Neural cell (in vitro differentiated cells): ENCODE data around the gene CBR3. TPM values are rescaled to one million over a fixed set of nuclear protein-coding genes. Genes with fewer than 3 reads are reported as not detected.
A peak's percentile ranks its signal among the peaks of the same experiment; 100 is the strongest.
"Not testable (repeated sequence)": the region's sequence is repeated elsewhere in the genome, so short reads cannot be mapped to it uniquely, and the experiment has no call there.

ENCODE experiments used
- H2AFZ ChIP-seq: fragments of 200-600, 300-800 bp; sonication (generic), shearing (Covaris generic); 2 replicates; pipeline ENCODE4 v1.6.0; 2014; ENCODE audit warnings: low read depth, mild to moderate bottlenecking, antibody characterized with exemption, low read length, moderate library complexity
- H3F3A ChIP-seq: fragments of 200-600 bp; shearing (Covaris generic); 2 replicates; pipeline ENCODE4 v1.6.1; 2016; ENCODE audit warnings: mild to moderate bottlenecking, moderate library complexity, mixed read lengths, antibody characterized with exemption, low read length; ENCODE audit not compliant: insufficient read depth, poor library complexity, severe bottlenecking
- H3K27ac ChIP-seq: fragments of 200-600, 300-800 bp; sonication (generic), shearing (Covaris generic); 2 replicates; pipeline ENCODE4 v1.5.1; 2014; ENCODE audit warnings: mild to moderate bottlenecking, low read length, moderate library complexity
- H3K27me3 ChIP-seq: fragments of 300-800, 200-600 bp; sonication (generic), shearing (Covaris generic); 2 replicates; pipeline ENCODE4 v1.6.0; 2014; ENCODE audit warnings: mild to moderate bottlenecking, low read depth, low read length, moderate library complexity; ENCODE audit not compliant: insufficient read depth
- H3K36me3 ChIP-seq: fragments of 300-800, 200-600 bp; sonication (generic), shearing (Covaris generic); 2 replicates; pipeline ENCODE4 v1.5.1; 2014; ENCODE audit warnings: mild to moderate bottlenecking, antibody characterized with exemption, low read length, moderate library complexity; ENCODE audit not compliant: insufficient read depth
- H3K4me2 ChIP-seq: fragments of 300-800, 200-600 bp; sonication (generic), shearing (Covaris generic); 2 replicates; pipeline ENCODE4 v1.6.0; 2014; ENCODE audit warnings: mild to moderate bottlenecking, low read length
- H3K4me3 ChIP-seq: fragments of 300-800, 200-600 bp; sonication (generic), shearing (Covaris generic); 2 replicates; pipeline ENCODE4 v1.5.1; 2014; ENCODE audit warnings: mild to moderate bottlenecking, low read length, moderate library complexity
- H3K79me2 ChIP-seq: fragments of 200-600 bp; shearing (Covaris generic); replicated peaks from 2 replicates; pipeline ENCODE4 v1.6.0; 2014; ENCODE audit warnings: mild to moderate bottlenecking, low read length, moderate library complexity; ENCODE audit not compliant: insufficient read depth
- H3K9ac ChIP-seq: fragments of 300-800, 200-600 bp; sonication (generic), shearing (Covaris generic); 2 replicates; pipeline ENCODE4 v1.6.1; 2016; ENCODE audit warnings: mild to moderate bottlenecking, low read length, mixed read lengths
- H3K9me2 ChIP-seq: fragments of 200-600 bp; shearing (Covaris generic); 2 replicates; pipeline ENCODE4 v1.6.1; 2016; ENCODE audit warnings: mild to moderate bottlenecking, low read length, mixed read lengths; ENCODE audit not compliant: insufficient read depth
- H3K9me3 ChIP-seq: fragments of 200-600, 300-800 bp; sonication (generic), shearing (Covaris generic); 2 replicates; pipeline ENCODE4 v1.6.1; 2016; ENCODE audit warnings: mild to moderate bottlenecking, mixed run types, low read length, moderate library complexity, mixed read lengths
- H4K20me1 ChIP-seq: fragments of 200-600 bp; shearing (Covaris generic); 2 replicates; pipeline ENCODE4 v1.6.1; 2016; ENCODE audit warnings: mild to moderate bottlenecking, mixed run types; ENCODE audit not compliant: insufficient read depth
- CTCF ChIP-seq: fragments of 450-650 bp; IDR thresholded peaks from 2 replicates; pipeline ENCODE4 v1.5.1; 2014; ENCODE audit warnings: antibody characterized with exemption, mild to moderate bottlenecking, moderate library complexity; ENCODE audit not compliant: poor library complexity, severe bottlenecking
- EP300 ChIP-seq: fragments of 450-650 bp; conservative IDR thresholded peaks from 2 replicates; pipeline ENCODE4 v1.6.1; 2014; ENCODE audit warnings: antibody characterized with exemption, mild to moderate bottlenecking, moderate library complexity; ENCODE audit not compliant: poor library complexity, severe bottlenecking
- EZH2 ChIP-seq: fragments of 200-600, 300-800 bp; shearing (Covaris generic), sonication (generic); IDR thresholded peaks from 2 replicates; pipeline ENCODE4 v1.6.1; 2014; ENCODE audit warnings: antibody characterized with exemption, low read length, borderline replicate concordance, mild to moderate bottlenecking; ENCODE audit not compliant: insufficient read depth, poor library complexity, severe bottlenecking
- MXI1 ChIP-seq: fragments of 450-650 bp; conservative IDR thresholded peaks from 2 replicates; pipeline ENCODE4 v1.6.1; 2014; ENCODE audit warnings: antibody characterized with exemption, mild to moderate bottlenecking; ENCODE audit not compliant: poor library complexity, severe bottlenecking
- POLR2AphosphoS5 ChIP-seq: IDR thresholded peaks from 2 replicates; pipeline ENCODE4 v1.6.1; 2012
- RAD21 ChIP-seq: fragments of 450-650 bp; conservative IDR thresholded peaks from 2 replicates; pipeline ENCODE4 v1.6.1; 2014; ENCODE audit warnings: antibody characterized with exemption, mild to moderate bottlenecking, moderate library complexity
- REST ChIP-seq: IDR thresholded peaks from 2 replicates; pipeline ENCODE4 v1.6.1; 2012; ENCODE audit warnings: borderline replicate concordance
- SMC3 ChIP-seq: fragments of 450-650 bp; conservative IDR thresholded peaks from 2 replicates; pipeline ENCODE4 v1.6.1; 2014; ENCODE audit warnings: antibody characterized with exemption, mild to moderate bottlenecking, moderate library complexity; ENCODE audit not compliant: poor library complexity
- TAF1 ChIP-seq: IDR thresholded peaks from 2 replicates; pipeline ENCODE4 v1.6.1; 2012; ENCODE audit warnings: low read depth
- polyA plus RNA-seq: library from polyadenylated mRNA; depleted of rRNA; stranded (reverse); fragments of >200 nt; gene quantifications from 2 replicates; pipeline ENCODE4 v1.2.3, GENCODE V29; 2014

Gene CBR3
- polyA plus RNA-seq, 1 donor from 2014 or later: not detected

GRCh38 chr21:36130839-36131238, 4.0 kb upstream of the CBR3 start:
- H3K27me3 ChIP-seq: peaks cover 47% of the 10 kb centered on the region
- H3K9me2 ChIP-seq, H3K36me3 ChIP-seq, H2AFZ ChIP-seq, H3K27ac ChIP-seq, H3K79me2 ChIP-seq, H3K9me3 ChIP-seq, H3F3A ChIP-seq, H3K9ac ChIP-seq, H3K4me3 ChIP-seq, H3K4me2 ChIP-seq, H4K20me1 ChIP-seq: not testable (repeated sequence)

GRCh38 chr21:36132696-36133095, 2.2 kb upstream of the CBR3 start:
- Histone ChIP-seq H3K27ac (no peak overlapping the region), H3K36me3 (no peaks in the 10 kb centered on the region), H3F3A (no peaks in the 10 kb centered on the region), H3K9me2 (no peaks in the 10 kb centered on the region), H3K9ac (no peak overlapping the region), H3K9me3 (no peaks in the 10 kb centered on the region), H3K79me2 (no peaks in the 10 kb centered on the region), H3K27me3 (peaks cover 65% of the 10 kb centered on the region), H3K4me2 (no peak overlapping the region), H2AFZ (no peak overlapping the region), H3K4me3 (no peak overlapping the region), H4K20me1 (no peaks in the 10 kb centered on the region)
- TF ChIP-seq REST (no peak), TAF1 (no peak), SMC3 (no peak), CTCF (no peak), MXI1 (no peak), RAD21 (no peak), EP300 (no peak), EZH2 (no peak), POLR2AphosphoS5 (no peak)

- no peak for TF ChIP-seq CTCF
- TF ChIP-seq MXI1: no peak
- peak; percentile 16 for TF ChIP-seq POLR2AphosphoS5
- no peaks in the 10 kb centered on the region for H3K36me3 ChIP-seq
- peaks cover 68% of the 10 kb centered on the region for H3K27me3 ChIP-seq
- peak overlapping the region; percentile 23 for H3K9ac ChIP-seq
- no peak overlapping the region for H3K27ac ChIP-seq
- H3K4me3 ChIP-seq: peak overlapping the region; percentile 75
- H3K9me3 ChIP-seq: no peaks in the 10 kb centered on the region
- H4K20me1 ChIP-seq: no peaks in the 10 kb centered on the region
- H3F3A ChIP-seq: no peaks in the 10 kb centered on the region
- no peaks in the 10 kb centered on the region for H3K79me2 ChIP-seq
- peak overlapping the region; percentile 82 for H3K4me2 ChIP-seq
- no peaks in the 10 kb centered on the region for H3K9me2 ChIP-seq
- peak overlapping the region; percentile 33 for H2AFZ ChIP-seq
Observed at GRCh38 chr21:36135391-36136102, 668 bp downstream of the CBR3 start.

GRCh38 chr21:36139791-36140190, 4.9 kb downstream of the CBR3 start:
- not testable (repeated sequence) for H3F3A ChIP-seq, H3K4me3 ChIP-seq, H4K20me1 ChIP-seq, H3K4me2 ChIP-seq, H3K9me2 ChIP-seq, H3K9me3 ChIP-seq, H3K79me2 ChIP-seq, H3K27ac ChIP-seq, H3K9ac ChIP-seq, H2AFZ ChIP-seq, H3K36me3 ChIP-seq
- H3K27me3 ChIP-seq: peaks cover 38% of the 10 kb centered on the region
